ENCODE measurements around the gene SYP. TPM values are rescaled to one million over a fixed set of nuclear protein-coding genes. Genes with fewer than 3 reads are reported as not detected.

The SYP gene
- total and polyA plus RNA-seq, 9 of the 15 experiments (the other 6 are each of a cell fraction or from before 2014, with no cell fraction given), result 0.48 to 5.1 (median 2.6) TPM

GRCh38 chrX:49202022-49202421, 2.0 kb upstream of the SYP start (continued):
- TF ChIP-seq MGA (IDR thresholded peaks at IDR 0.05), result no peak
- TF ChIP-seq MCM3 (IDR thresholded peaks at IDR 0.05), result no peak
- TF ChIP-seq TFAM (CRISPR knock-in tag; conservative IDR thresholded peaks at IDR 0.05), result no peak
- no peak for TF ChIP-seq ARID4B (CRISPR knock-in tag; IDR thresholded peaks at IDR 0.05)
- no peak for TF ChIP-seq CC2D1A (IDR thresholded peaks at IDR 0.05)
- no peak for TF ChIP-seq SRSF3 (IDR thresholded peaks at IDR 0.05; ENCODE audit: insufficient read depth, low read length)
- TF ChIP-seq NFATC3 (IDR thresholded peaks at IDR 0.05), result no peak
